ENCODE data around the gene FZD10.

- no peak for TF ChIP-seq CTCF (IDR thresholded peaks at IDR 0.05; ENCODE audit: low read length)
- TF ChIP-seq EZH2 (IDR thresholded peaks at IDR 0.05; ENCODE audit: borderline replicate concordance, low read length), result no peak
Measured at GRCh38 chr12:130138478-130138877, 23.8 kb upstream of the FZD10 start.

Data from OCI-LY1 (cell line).